Aorta (tissue), 5 donors: Measurements from ENCODE around the gene C8B. TPM values are rescaled to one million over a fixed set of nuclear protein-coding genes. Genes with fewer than 3 reads are reported as not detected.

Experiments used
- ATAC-seq: fragments of 200-7000 bp; cut with Tn5 transposase; one replicate; pipeline ENCODE4 v1.9.1; 2022; ENCODE audit warnings: moderate library complexity; ENCODE audit not compliant: low FRiP score
- DNase-seq, 2 donors: peaks; one replicate each; pipeline ENCODE4 v3.0.0-alpha.2; 2020
- H3K27ac ChIP-seq, 2 donors: one replicate each; pipeline ENCODE4 v1.5.1; 2013; ENCODE audit warnings: low read length in 2 of 2, mild to moderate bottlenecking in 2 of 2, moderate library complexity in 2 of 2, control low read depth in 1 of 2, inconsistent platforms in 1 of 2, low read depth in 1 of 2
- H3K27me3 ChIP-seq, 2 donors: one replicate each; pipeline ENCODE4 v1.6.1; 2013; ENCODE audit warnings: control low read depth in 1 of 2, low read length in 1 of 2, mild to moderate bottlenecking in 1 of 2, moderate library complexity in 1 of 2; ENCODE audit not compliant: insufficient read depth in 2 of 2, control insufficient read depth in 1 of 2
- H3K36me3 ChIP-seq, 2 donors: one replicate each; pipeline ENCODE4 v1.6.1; 2013; ENCODE audit warnings: control low read depth in 1 of 2, low read length in 1 of 2, mild to moderate bottlenecking in 1 of 2; ENCODE audit not compliant: insufficient read depth in 2 of 2, control insufficient read depth in 1 of 2
- H3K4me1 ChIP-seq, 2 donors: one replicate each; pipeline ENCODE4 v1.6.1; 2013; ENCODE audit warnings: low read length in 2 of 2, control low read depth in 1 of 2, mild to moderate bottlenecking in 1 of 2, moderate library complexity in 1 of 2; ENCODE audit not compliant: insufficient read depth in 2 of 2, control insufficient read depth in 1 of 2
- H3K4me3 ChIP-seq, 2 donors: one replicate each; pipeline ENCODE4 v1.5.1; 2013; ENCODE audit warnings: low read length in 2 of 2, control low read depth in 1 of 2, mild to moderate bottlenecking in 1 of 2
- H3K9me3 ChIP-seq: one replicate; pipeline ENCODE4 v1.6.1; 2013; ENCODE audit warnings: mild to moderate bottlenecking, low read length; ENCODE audit not compliant: control insufficient read depth
- WGBS, 2 donors: extraction: QIAGEN DNeasy Blood & Tissue Kit; methylation state at CpG; one replicate each; pipeline ENCODE4 v1.1.7; 2013; 5-methylcytosine and 5-hydroxymethylcytosine counted together
- intact Hi-C, 2 donors: fragments of 100-400 bp; cut with DNase I; formaldehyde crosslinking; loops; one replicate each; pipeline versions ENCODE4 v1.14.2 to v1.15.0; 2022
- polyA plus RNA-seq, 2 donors: library from polyadenylated mRNA; stranded (reverse); fragments of 200-250 nt; gene quantifications; one replicate each; pipeline ENCODE4 v1.2.3, GENCODE V29; 2013
- total RNA-seq, 2 donors: library from RNA; stranded (reverse); fragmentation: NEBNext Ultra II Directional; extraction: Animal tissue kit (Norgen Biotek cat#: 25700); gene quantifications; one replicate each; pipeline ENCODE4 v1.2.1, GENCODE V29; 2021
- donor health status: healthy with polysubstance abuse.
- donor health status: Bipolar disorder and iron deficiency.
- donor health status: DM: no; HTN: no; CAD: no.
- donor health status: DM: no; HTN: no; CAD: no.
- donor health status: DM: yes; HTN: yes; CAD: no.

C8B gene
- total and polyA plus RNA-seq, 4 donors: not detected

GRCh38 chr1:56931686-56932085 is 34.1 kb downstream of the C8B start:
- intact Hi-C loops: no loop called here
- 79 to 80% methylated on average over 3 of the region's 3 CpGs for WGBS, 2 donors
- DNase-seq (no peak), ATAC-seq (no peak)
- H3K4me3 ChIP-seq: no peak overlapping the region
- H3K4me1 ChIP-seq: no peaks in the 10 kb centered on the region
- H3K27me3 ChIP-seq: no peaks in the 10 kb centered on the region
- peaks cover 2% of the 10 kb centered on the region for H3K9me3 ChIP-seq
- H3K36me3 ChIP-seq: no peaks in the 10 kb centered on the region
- no peak overlapping the region for H3K27ac ChIP-seq

GRCh38 chr1:56931211-56931610 is 34.6 kb downstream of the C8B start:
- DNase-seq (no peak), ATAC-seq (no peak)
- Histone ChIP-seq H3K4me3 (no peak overlapping the region), H3K27ac (no peak overlapping the region), H3K9me3 (peaks cover 2% of the 10 kb centered on the region), H3K4me1 (no peaks in the 10 kb centered on the region), H3K36me3 (no peaks in the 10 kb centered on the region), H3K27me3 (no peaks in the 10 kb centered on the region)
- intact Hi-C loops: no loop called here
- WGBS, 2 donors: 12 to 32% methylated on average over 3 of the region's 3 CpGs

- no peaks in the 10 kb centered on the region for H3K4me1 ChIP-seq
- WGBS, 2 donors: 76 to 82% methylated on average over 2 of the region's 2 CpGs
- H3K9me3 ChIP-seq: peaks cover 2% of the 10 kb centered on the region
- DNase-seq (no peak), ATAC-seq (no peak)
- no peak overlapping the region for H3K4me3 ChIP-seq
- no peaks in the 10 kb centered on the region for H3K36me3 ChIP-seq
- H3K27me3 ChIP-seq: no peaks in the 10 kb centered on the region
- H3K27ac ChIP-seq: no peak overlapping the region
- intact Hi-C loops: no loop called here
Measured at GRCh38 chr1:56929492-56929891, 36.3 kb downstream of the C8B start.

- no peak overlapping the region for H3K4me3 ChIP-seq
- no peak for DNase-seq
- 92 to 96% methylated on average over 3 of the region's 3 CpGs for WGBS, 2 donors
- no peaks in the 10 kb centered on the region for H3K4me1 ChIP-seq
- peaks cover 2% of the 10 kb centered on the region for H3K9me3 ChIP-seq
- H3K27ac ChIP-seq: no peak overlapping the region
- H3K36me3 ChIP-seq: no peaks in the 10 kb centered on the region
- H3K27me3 ChIP-seq: no peaks in the 10 kb centered on the region
- no peak for ATAC-seq
- intact Hi-C loops: no loop called here
Measured at GRCh38 chr1:56927986-56928385, 37.8 kb downstream of the C8B start.

- no peaks in the 10 kb centered on the region for H3K4me1 ChIP-seq
- H3K4me3 ChIP-seq: no peak overlapping the region
- H3K36me3 ChIP-seq: no peaks in the 10 kb centered on the region
- no peak for DNase-seq
- peaks cover 2% of the 10 kb centered on the region for H3K9me3 ChIP-seq
- H3K27me3 ChIP-seq: no peaks in the 10 kb centered on the region
- no peak for ATAC-seq
- intact Hi-C loops: no loop called here
- H3K27ac ChIP-seq: no peak overlapping the region
- 54 to 56% methylated on average over 4 of the region's 4 CpGs for WGBS, 2 donors
Measured at GRCh38 chr1:56927171-56927570, 38.6 kb downstream of the C8B start.

GRCh38 chr1:56925193-56925592 is 40.6 kb downstream of the C8B start:
- DNase-seq: no peak
- peak; percentile 28 for ATAC-seq
- Histone ChIP-seq H3K9me3 (peaks cover 2% of the 10 kb centered on the region), H3K4me3 (no peak overlapping the region), H3K4me1 (no peaks in the 10 kb centered on the region), H3K27ac (no peak overlapping the region), H3K27me3 (no peaks in the 10 kb centered on the region), H3K36me3 (no peaks in the 10 kb centered on the region)
- intact Hi-C loops: no loop called here

GRCh38 chr1:56924116-56924515 is 41.7 kb downstream of the C8B start:
- no peaks in the 10 kb centered on the region for H3K36me3 ChIP-seq
- H3K4me3 ChIP-seq: no peak overlapping the region
- no peaks in the 10 kb centered on the region for H3K27me3 ChIP-seq
- WGBS, 2 donors: 88 to 92% methylated on average over 5 of the region's 5 CpGs
- H3K27ac ChIP-seq: no peak overlapping the region
- H3K9me3 ChIP-seq: peaks cover 2% of the 10 kb centered on the region
- ATAC-seq (no peak), DNase-seq (no peak)
- intact Hi-C loops: no loop called here
- no peaks in the 10 kb centered on the region for H3K4me1 ChIP-seq

- Histone ChIP-seq H3K9me3 (no peaks in the 10 kb centered on the region), H3K27me3 (no peaks in the 10 kb centered on the region), H3K27ac (no peak overlapping the region), H3K4me1 (no peaks in the 10 kb centered on the region), H3K36me3 (no peaks in the 10 kb centered on the region), H3K4me3 (no peak overlapping the region)
- WGBS, 2 donors: 63 to 93% methylated on average over 3 of the region's 3 CpGs
- DNase-seq (no peak), ATAC-seq (no peak)
- intact Hi-C loops: no loop called here
Measured at GRCh38 chr1:56923201-56923600, 42.6 kb downstream of the C8B start.

GRCh38 chr1:56922507-56922906 is 43.3 kb downstream of the C8B start:
- intact Hi-C loops: no loop called here
- Histone ChIP-seq H3K36me3 (no peaks in the 10 kb centered on the region), H3K4me1 (no peaks in the 10 kb centered on the region), H3K4me3 (no peak overlapping the region), H3K27me3 (no peaks in the 10 kb centered on the region), H3K27ac (no peak overlapping the region), H3K9me3 (no peaks in the 10 kb centered on the region)
- DNase-seq (no peak), ATAC-seq (no peak)
- WGBS, 2 donors: 90 to 92% methylated on average over 1 of the region's 1 CpG
